ENCODE results near the gene GPX4.

GPX4 gene

DNA sequence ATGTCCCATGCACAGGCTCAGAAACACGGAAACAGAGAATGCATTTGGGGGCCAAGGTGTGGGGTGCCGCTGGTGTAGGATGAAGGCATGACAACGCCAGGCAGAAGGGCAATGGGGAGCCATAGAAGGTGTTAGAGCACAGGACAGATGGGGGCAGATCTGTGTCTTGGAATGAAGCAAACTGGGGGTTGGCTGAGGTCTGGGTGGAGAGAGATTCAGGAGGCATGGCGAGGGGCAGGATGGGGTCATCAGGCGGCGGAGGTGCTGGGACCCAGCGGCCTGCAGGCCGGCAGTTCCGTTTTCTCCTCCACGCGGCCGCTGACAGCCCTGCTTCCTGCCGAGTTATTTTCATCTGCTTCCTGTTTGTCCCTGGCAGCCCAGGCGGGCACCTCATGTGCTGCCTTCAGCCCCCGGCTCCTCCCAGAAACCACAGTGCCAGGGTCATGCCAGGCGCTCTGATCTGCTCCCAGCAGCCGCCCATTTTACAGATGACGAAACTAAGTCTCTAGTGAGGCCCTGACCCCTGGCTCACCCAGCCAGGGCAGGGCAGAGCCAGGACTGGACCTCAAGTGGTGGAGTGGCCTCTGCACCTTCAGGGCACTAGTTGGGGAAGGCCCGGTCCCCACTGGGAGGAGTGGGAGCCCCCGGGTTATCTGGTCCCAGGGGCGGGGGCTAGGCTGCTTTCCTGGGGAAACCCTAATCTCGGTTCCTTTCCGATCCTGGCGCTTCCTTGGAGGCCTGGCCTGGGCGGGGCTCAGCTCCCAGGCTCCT lies 34.6 kb upstream of the GPX4 start:
- peak; percentile 74 for DNase-seq

DNA sequence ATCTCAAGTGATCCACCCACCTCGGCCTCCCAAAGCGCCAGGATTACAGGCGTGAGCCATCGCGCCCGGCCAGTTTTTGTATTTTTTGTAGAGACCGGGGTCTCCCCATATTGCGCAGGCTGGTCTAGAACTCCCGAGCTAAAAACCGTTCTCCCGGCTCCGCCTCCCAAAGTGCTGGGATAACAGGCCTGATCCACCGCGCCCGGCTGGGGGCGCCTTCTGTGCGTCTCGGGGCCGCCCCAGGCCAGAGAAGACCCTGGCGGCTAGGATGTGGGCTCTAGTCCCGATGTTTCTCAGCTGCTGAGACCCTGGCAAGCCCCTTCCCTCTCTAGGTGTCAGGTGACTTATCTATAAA lies 33.2 kb upstream of the GPX4 start:
- no peak for DNase-seq

DNA sequence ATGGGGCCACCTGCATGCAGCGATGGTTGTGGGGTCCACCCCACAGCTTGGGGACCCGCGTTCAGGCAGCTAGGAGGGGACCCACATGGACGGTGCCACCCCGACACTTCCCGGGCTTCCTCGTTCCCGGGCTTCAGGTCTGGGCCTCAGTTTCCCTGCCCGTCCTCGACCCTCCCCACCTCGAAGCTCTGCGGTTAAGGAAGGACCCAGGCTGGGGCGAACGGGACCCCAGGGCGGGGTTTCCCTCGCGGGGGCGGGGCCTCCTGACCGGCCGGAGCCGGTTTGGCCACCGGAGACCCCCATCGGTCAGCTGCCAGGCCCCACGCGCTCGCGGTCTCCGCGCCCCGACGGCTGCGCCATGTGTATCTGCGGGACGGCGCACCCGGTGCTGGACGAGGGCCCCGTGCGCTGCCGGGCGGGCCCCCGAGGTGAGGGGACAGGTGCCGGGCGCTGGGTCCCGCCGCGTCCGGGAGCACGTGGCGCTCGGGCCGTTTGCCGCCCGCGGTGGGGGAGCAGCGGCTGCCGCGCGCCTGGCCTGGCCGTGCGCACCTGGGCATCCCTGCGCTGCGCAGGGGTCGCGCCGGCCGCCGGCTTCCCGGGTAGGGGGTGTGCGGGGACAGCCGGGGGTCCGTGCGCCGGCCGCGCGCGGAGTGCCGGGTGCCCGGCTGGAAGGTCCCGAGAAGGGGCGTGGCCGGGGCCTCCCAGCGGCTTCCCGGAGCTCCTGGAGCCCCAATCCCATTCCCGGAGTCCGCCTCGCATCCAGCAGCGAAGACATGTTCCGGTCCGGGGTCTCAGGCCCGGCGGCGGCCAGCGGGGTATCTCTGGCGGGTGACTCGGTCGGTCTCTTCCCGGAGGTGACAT lies 32.6 kb upstream of the GPX4 start:
- DNase-seq, result no peak

DNA sequence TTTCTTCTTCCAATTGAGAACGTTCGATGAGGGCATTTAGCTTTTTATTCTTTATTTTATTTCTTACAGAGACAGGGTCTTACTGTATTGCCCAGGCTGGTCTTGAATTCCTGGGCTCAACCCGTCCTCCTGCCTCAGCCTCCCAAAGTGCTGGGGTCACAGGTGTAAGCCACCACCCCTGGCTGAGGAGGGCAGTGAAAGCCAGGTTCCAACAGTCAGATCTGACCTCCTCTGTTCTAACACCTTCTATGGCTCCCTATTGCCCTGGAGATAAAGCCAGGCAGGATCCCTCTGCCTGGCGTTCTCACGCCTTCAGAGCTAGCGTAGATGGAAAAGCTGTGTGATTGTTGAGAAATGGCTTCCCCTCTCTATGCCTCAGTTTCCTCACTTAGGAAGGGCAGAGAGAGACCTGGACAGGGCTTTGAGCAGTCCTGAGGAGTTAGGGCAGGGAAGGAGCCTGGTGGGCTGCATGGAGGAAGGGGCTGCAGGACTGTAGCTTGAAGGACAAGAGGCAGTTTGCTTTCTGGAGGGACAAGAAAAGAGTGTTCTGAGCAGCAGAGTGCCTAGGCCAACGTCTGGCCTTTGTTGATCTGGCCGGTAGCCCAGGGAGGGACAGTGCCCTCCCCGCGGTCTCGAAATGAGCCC lies 31.3 kb upstream of the GPX4 start:
- DNase-seq, result no peak

DNA sequence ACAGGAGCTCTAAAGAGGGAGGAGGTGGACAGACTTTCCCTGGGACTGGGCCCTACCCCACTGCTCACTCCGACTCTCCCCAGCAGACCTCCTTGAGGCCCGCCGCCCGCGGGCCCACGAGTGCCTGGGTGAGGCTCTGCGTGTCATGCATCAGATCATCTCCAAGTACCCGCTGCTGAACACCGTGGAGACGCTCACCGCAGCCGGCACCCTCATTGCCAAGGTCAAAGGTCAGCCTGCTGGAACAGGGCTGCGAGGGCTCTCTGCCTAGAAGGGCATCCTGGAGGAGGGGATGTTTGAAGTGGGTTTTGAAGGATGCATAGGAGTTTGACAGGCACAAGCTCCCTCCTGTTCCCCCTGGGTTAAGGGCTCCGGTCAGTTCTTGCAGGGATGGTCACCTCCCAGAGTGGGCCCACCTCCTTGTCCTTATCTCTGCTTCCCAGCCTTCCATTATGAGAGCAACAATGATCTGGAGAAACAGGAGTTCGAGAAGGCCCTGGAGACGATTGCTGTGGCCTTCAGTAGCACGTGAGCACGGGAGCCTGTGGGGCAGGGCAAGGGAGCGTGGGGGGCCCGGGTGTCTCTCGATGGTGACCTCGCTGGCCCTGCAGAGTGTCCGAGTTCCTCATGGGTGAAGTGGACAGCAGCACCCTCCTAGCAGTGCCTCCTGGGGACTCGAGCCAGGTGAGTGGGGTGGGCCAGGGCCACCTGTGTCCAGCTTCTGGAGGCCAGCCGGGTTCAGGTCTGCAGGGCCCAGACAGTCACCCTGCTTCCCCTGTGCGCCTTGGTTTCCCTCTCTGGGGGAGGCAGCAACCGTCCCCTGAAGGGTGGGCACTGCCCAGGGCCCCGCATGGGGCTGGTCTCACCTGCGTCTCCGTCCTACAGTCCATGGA lies 30.5 kb upstream of the GPX4 start:
- DNase-seq, result no peak

DNA sequence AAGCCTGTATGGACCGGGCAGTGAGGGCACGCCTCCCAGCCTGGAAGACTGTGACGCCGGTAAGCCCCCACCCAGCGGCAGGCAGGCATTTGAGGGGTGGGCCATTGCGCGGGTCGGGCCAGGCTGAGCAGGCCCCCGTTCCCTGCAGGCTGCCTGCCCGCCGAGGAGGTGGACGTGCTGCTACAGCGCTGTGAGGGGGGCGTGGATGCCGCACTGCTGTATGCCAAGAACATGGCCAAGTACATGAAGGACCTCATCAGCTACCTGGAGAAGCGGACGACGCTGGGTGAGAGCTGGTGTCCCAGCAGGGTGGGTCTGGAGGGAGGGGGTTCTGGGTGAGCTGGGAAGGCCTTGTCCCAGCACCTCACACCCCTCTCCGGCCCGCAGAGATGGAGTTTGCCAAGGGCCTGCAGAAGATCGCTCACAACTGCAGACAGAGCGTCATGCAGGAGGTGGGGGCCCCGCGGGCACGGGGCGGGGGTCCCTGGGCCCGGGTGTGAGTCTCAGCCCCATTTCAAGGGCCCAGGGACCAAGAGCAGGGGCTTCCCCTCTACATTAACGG lies 29.8 kb upstream of the GPX4 start:
- no peak for DNase-seq

DNA sequence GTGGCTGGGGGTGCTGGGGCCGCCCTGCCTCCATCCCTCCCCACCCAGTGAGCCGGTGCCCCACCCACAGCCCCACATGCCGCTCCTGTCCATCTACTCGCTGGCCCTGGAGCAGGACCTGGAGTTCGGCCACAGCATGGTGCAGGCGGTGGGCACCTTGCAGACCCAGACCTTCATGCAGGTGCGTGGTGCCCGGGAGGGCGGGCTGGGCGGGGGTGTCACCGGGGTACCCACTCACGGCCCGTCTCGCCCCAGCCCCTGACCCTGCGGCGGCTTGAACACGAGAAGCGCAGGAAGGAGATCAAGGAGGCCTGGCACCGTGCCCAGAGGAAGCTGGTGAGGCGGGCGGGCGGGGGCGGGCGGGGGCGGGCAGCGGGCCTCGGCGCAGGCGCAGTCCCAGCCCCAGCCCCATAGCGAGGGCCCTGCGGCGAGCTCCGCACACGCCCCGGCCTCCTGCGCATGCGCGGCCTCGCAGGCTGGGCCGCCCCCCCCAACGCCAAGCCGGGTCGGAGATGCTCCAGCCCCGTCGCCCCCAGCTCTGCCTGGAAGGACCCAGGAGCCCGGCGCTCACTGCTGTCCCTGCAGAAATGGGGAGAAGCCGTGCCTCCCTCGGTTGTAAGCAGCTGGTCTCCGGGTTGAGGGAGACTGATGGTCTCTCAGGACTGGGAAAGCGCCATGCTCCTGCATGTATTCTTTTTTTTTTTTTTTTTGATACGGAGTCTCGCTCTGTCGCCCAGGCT lies 29.1 kb upstream of the GPX4 start:
- DNase-seq, result no peak

DNA sequence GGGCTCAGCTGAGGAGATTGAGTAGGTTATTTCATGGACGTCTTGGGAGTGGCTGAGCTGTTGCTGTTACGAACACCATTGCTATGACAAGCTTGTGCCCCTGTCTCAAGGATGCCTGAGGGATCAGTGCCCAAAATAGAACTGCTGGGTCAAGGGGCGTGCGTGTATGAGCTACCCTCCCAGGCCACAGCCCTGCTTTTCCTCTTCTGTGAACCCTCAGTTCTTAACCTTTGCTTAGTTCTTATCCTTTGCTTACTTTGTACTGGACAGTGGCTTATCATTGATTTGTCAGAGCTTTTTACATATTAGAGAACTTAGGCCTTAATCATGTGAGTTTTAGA lies 27.8 kb upstream of the GPX4 start:
- no peak for DNase-seq

DNA sequence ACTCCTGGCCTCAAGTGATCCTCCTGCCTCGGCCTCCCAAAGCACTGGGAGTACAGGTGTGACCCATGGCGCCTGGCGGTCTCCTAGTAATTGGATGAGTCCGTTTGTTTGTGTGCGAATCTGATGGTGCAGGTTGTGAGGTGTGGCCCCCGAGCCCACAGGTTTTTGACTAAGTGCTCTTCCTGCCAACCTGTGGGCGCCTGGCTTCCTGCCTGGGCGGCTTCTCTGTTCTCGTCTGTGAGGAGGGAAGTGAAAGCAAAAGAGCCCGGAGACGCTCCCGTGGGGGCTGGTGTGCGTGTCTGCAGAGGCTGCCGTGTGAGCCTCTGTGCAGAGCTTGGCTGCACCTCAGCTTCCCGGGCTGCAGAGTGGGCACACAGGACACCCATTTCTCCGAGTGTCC lies 26.8 kb upstream of the GPX4 start:
- DNase-seq, result peak; percentile 83

DNA sequence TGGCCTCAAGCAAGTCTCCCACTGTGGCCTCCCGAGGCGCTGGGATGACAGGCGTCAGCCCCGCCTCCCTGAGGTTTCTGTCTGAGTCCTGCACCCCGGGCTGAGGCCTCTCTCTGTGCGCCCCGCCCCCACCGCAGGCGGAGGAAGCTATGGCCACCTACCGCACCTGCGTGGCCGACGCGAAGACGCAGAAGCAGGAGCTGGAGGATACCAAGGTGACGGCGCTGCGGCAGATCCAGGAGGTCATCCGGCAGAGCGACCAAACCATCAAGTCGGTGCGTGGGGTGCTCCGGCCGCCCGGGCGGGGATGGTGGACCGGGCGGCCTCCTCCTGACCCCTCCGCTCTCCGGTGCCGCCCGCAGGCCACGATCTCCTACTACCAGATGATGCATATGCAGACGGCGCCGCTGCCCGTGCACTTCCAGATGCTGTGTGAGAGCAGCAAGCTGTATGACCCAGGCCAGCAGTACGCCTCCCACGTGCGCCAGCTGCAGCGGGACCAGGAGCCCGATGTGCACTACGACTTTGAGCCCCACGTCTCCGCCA lies 24.2 kb upstream of the GPX4 start:
- DNase-seq, result no peak

DNA sequence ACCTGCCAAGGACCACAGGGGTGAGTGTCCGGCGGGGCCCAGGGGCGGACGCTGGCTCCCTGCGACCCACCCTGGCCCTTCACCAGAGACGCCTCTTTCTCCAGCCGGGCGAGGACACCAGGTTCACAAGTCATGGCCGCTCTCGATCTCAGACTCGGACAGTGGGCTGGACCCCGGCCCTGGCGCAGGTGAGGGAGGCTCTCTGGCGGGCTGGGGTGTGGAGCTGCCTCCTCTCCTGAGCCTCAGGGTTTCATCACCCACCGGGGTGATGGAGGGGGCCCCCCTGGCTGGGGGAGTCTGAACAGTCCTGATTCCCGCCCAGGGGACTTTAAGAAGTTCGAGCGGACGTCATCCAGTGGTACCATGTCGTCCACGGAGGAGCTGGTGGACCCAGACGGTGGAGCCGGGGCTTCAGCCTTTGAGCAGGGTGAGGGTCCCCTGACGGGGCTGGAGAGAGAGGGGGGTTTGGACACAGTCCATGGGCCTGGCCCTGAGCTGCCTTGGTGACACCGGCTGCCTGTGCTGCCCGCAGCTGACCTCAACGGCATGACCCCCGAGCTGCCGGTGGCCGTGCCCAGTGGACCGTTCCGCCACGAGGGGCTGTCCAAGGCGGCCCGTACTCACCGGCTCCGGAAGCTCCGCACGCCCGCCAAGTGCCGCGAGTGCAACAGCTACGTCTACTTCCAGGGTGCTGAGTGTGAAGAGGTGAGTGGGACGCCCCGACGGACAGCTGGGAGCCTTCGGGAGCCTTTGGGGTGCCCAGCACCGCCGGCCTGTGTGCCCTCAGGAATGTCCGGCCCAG lies 23.2 kb upstream of the GPX4 start:
- no peak for DNase-seq

DNA sequence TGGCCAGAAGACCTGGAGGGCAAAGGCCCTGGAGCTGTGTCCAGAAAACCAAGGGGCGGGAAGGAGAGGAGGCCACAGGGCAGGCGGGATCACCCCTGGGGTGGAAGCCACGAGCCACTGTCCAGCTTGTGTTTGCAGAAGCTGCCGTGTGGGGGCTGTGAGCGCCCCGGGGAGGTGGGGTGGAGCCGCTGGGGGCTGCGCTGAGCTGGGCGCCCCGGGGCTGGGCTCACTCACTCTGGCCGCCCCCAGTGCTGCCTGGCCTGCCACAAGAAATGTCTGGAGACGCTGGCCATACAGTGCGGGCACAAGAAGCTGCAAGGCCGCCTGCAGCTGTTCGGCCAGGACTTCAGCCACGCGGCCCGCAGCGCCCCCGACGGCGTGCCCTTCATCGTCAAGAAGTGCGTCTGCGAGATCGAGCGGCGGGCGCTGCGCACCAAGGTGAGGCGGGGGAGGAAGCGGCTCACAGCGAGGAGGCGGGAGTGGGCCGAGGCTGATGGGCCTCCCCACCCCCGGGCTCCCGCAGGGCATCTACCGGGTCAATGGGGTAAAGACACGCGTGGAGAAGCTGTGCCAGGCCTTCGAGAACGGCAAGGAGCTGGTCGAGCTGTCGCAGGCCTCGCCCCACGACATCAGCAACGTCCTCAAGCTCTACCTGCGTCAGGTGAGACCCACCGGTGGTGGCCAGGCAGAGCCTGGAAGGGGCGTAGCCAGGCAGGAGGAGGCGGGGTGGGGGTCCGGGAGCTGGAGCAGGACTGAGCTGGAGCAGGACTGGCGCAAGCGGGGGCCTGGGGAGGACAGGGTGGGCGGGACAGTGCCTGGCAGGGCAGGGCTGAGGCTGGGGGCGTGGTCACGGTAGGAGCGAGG lies 22.3 kb upstream of the GPX4 start:
- no peak for DNase-seq

DNA sequence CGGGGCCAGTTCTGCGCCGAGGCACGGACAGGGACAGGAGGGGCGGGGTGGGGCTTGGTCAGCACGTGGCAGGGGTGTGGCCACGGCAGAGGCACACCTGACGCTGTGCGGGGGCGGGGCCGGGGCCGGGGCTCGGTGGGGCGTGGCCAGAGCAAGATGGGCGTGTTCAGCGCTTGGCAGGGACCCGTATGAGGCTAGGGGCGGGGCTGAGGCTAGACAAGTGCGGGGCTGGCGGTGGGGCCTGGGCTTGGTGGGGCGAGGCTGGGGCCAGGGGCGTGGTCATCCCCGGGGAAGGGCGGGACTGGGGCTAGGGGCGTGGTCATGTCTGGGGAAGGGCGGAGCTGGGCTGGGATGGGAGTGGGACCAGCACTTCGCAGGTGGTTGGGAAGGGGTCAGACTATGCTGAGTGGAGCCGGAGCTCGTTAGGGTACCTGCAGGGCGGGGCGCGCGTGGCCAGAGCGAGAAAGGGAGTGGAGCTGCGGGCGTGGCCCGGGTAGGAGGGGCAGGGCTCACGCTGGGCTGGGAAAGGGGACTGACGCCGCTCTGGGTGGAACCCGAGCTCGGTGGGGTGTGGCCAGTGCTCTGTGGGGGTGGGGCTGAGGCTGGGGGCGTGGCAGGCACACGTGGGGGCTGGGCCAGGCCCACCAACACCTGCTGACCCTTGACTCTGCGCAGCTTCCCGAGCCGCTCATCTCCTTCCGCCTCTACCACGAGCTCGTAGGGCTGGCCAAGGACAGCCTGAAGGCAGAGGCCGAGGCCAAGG lies 21.4 kb upstream of the GPX4 start:
- DNase-seq, result no peak

DNA sequence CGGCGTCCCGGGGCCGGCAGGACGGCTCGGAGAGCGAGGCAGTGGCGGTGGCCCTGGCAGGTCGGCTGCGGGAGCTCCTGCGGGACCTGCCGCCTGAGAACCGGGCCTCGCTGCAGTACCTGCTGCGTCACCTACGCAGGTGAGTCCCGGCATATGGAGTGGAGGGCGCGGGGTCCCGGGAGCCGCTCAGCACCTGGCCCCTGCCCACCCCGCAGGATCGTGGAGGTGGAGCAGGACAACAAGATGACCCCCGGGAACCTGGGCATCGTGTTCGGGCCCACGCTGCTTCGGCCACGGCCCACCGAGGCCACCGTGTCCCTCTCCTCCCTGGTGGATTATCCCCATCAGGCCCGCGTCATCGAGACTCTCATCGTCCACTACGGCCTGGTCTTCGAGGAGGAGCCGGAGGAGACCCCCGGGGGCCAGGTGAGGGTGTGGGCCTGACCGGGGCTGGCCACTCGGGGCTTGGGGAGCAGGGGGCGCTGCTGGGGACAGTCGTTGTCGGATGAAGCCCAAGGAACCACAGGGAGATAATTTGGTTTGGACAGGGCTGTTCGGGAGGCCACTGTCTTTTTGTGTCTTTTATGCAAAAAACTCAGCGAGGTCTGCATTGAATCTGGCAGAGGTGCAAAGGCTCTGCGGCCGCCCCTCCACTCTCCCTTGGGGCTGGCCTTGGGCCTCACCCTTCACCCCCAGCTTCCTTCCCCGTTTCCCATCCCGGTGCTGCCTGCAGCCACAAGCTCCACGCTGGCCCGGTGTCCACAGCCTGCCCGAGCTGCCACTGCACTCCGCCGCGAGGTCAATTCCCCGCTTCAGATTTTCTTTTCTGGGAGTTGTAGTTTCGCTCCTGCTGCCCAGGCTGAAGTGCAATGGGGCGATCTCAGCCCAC lies 20.6 kb upstream of the GPX4 start:
- DNase-seq, result no peak

DNA sequence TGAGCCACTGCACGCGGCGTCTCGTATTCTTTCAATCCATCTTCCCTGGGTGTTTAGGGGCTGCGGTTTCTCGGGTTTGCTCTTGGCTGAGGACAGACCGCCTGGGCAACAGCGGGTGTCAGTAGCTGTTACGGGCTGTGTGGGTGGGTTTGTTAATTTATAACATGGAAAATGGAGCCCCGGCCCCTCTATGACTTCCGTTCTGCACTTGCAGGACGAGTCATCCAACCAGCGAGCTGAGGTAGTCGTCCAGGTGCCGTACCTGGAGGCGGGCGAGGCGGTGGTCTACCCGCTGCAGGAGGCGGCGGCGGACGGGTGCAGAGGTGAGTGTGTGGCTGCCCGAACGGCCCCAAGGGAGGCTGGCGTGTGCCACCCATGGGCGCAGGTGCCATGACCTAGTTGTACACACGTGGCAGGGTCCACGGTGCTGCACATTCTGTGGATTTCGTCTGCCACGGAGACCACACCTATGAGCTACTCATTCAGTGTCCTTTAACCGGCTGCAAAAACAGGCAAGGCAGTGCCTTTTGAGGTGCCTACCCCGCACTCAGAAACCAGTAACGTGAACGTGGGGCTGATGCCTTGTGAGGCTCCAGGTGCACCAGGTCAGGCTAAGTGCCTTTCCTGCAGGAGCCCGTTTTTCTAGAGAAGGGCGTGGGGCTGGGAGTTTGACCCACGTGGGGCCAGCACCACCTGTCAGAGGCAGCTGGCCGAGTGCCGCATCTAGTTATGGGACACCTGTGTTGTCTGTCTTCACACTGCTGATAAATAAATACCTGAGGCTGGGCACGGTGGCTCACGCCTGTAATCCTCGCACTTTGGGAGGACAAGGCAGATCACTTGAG lies 19.5 kb upstream of the GPX4 start:
- no peak for DNase-seq

DNA sequence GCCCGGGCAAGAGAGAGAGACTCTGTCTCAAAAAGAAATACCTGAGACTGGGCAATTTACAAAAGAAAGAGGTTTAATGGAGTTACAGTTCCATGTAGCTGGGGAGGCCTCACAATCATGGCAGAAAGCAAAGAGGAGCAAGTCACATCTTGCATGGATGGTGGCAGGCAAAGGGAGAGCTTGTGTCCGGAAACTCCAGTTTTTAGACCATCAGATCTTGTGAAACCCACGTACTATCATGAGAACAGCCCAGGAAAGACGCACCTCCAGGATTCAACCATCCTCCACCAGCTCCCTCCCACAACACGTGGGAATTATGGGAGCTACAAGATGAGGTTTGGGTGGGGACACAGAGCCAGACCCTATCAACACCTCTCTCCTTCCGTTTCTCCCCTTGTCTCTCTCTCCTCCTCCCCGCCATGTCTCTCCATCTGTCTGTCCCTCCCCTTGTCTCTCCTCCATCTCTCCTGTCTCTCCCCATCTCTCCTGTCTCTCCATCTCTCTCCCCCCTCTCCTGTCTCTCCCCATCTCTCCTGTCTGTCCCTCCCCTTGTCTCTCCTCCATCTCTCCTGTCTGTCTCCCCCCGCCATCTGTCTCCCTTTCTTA lies 18.6 kb upstream of the GPX4 start:
- DNase-seq, result no peak
